Trophoblast cell (in vitro differentiated cells and primary cell): Measurements from ENCODE around the gene GBP7.

Experiments used
- DNase-seq, 2 donors: peaks; one replicate each; pipeline ENCODE4 v3.0.0-alpha.2; 2016
- H2AFZ ChIP-seq: 2 replicates; pipeline ENCODE4 v1.6.1; 2013; ENCODE audit warnings: low read length, moderate library complexity, mild to moderate bottlenecking; ENCODE audit not compliant: insufficient read depth, poor library complexity
- H2AK5ac ChIP-seq: 2 replicates; pipeline ENCODE4 v1.6.1; 2013; ENCODE audit warnings: mild to moderate bottlenecking, low read length
- H2BK120ac ChIP-seq: 2 replicates; pipeline ENCODE4 v1.6.1; 2013; ENCODE audit warnings: low read length, mild to moderate bottlenecking, moderate library complexity; ENCODE audit not compliant: insufficient read depth, poor library complexity
- H2BK12ac ChIP-seq: 2 replicates; pipeline ENCODE4 v1.6.1; 2013; ENCODE audit warnings: mild to moderate bottlenecking, low read length, moderate library complexity
- H2BK5ac ChIP-seq: 2 replicates; pipeline ENCODE4 v1.6.1; 2013; ENCODE audit warnings: low read length, low read depth, moderate library complexity, mild to moderate bottlenecking; ENCODE audit not compliant: poor library complexity
- H3K14ac ChIP-seq: 2 replicates; pipeline ENCODE4 v1.6.1; 2013; ENCODE audit warnings: mild to moderate bottlenecking, low read length
- H3K18ac ChIP-seq: 2 replicates; pipeline ENCODE4 v1.6.1; 2013; ENCODE audit warnings: mild to moderate bottlenecking, low read length
- H3K23ac ChIP-seq: 2 replicates; pipeline ENCODE4 v1.6.1; 2013; ENCODE audit warnings: low read length
- H3K27ac ChIP-seq: 2 replicates; pipeline ENCODE4 v1.5.1; 2013; ENCODE audit warnings: low read depth, mild to moderate bottlenecking, inconsistent platforms, low read length, moderate library complexity
- H3K27me3 ChIP-seq: 2 replicates; pipeline ENCODE4 v1.6.1; 2013; ENCODE audit warnings: inconsistent platforms, mild to moderate bottlenecking, low read length, moderate library complexity; ENCODE audit not compliant: insufficient read depth
- H3K36me3 ChIP-seq, 2 experiments: 1 replicate in 1 of 2; 2 replicates in 1 of 2; pipeline ENCODE4 v1.6.1; 2013; ENCODE audit warnings: low read length in 2 of 2, mild to moderate bottlenecking in 2 of 2, moderate library complexity in 1 of 2; ENCODE audit not compliant: insufficient read depth in 2 of 2, control insufficient read depth in 1 of 2
- H3K4ac ChIP-seq: 2 replicates; pipeline ENCODE4 v1.6.1; 2013; ENCODE audit warnings: low read depth, mild to moderate bottlenecking, low read length, moderate library complexity
- H3K4me1 ChIP-seq, 2 experiments: 1 replicate in 1 of 2; 2 replicates in 1 of 2; pipeline ENCODE4 v1.6.1; 2013; ENCODE audit warnings: low read length in 2 of 2, mild to moderate bottlenecking in 2 of 2, moderate library complexity in 1 of 2; ENCODE audit not compliant: insufficient read depth in 2 of 2, control insufficient read depth in 1 of 2
- H3K4me2 ChIP-seq: 2 replicates; pipeline ENCODE4 v1.6.1; 2013; ENCODE audit warnings: inconsistent platforms, mild to moderate bottlenecking, low read length, moderate library complexity
- H3K4me3 ChIP-seq: 2 replicates; pipeline ENCODE4 v1.5.1; 2013; ENCODE audit warnings: mild to moderate bottlenecking, low read depth, low read length, inconsistent platforms
- H3K79me1 ChIP-seq: one replicate; pipeline ENCODE4 v1.6.1; 2013; ENCODE audit warnings: low read length
- H3K79me2 ChIP-seq: 2 replicates; pipeline ENCODE4 v1.6.1; 2013; ENCODE audit warnings: low read length, mild to moderate bottlenecking; ENCODE audit not compliant: control insufficient read depth, insufficient read depth, poor library complexity
- H3K9ac ChIP-seq: 2 replicates; pipeline ENCODE4 v1.6.1; 2013; ENCODE audit warnings: mild to moderate bottlenecking, low read length
- H3K9me3 ChIP-seq: 2 replicates; pipeline ENCODE4 v1.6.1; 2013; ENCODE audit warnings: low read depth, mild to moderate bottlenecking, control low read depth, inconsistent platforms, low read length; ENCODE audit not compliant: insufficient read depth
- H4K12ac ChIP-seq: 2 replicates; pipeline ENCODE4 v1.6.1; 2013; ENCODE audit warnings: low read depth, mild to moderate bottlenecking, low read length, moderate library complexity
- H4K8ac ChIP-seq: 2 replicates; pipeline ENCODE4 v1.6.1; 2013; ENCODE audit warnings: low read depth, mild to moderate bottlenecking, low read length, moderate library complexity
- H4K91ac ChIP-seq: one replicate; pipeline ENCODE4 v1.6.1; 2013; ENCODE audit warnings: low read depth, mild to moderate bottlenecking, low read length, moderate library complexity
- WGBS: extraction: QIAGEN DNeasy Blood & Tissue Kit; methylation state at CpG from one replicate; pipeline ENCODE4 v1.1.7; 2013; ENCODE audit warnings: missing lambda C conversion rate; ENCODE audit not compliant: insufficient read length, insufficient coverage; ENCODE audit errors: extremely low coverage; 5-methylcytosine and 5-hydroxymethylcytosine counted together

Gene GBP7

GRCh38 chr1:89149229-89149628 lies 26.6 kb downstream of the GBP7 start:
- Histone ChIP-seq H4K91ac (no peak overlapping the region), H2AK5ac (no peak overlapping the region), H2AFZ (no peak overlapping the region), H4K8ac (no peak overlapping the region), H3K27me3 (no peaks in the 10 kb centered on the region), H2BK120ac (no peak overlapping the region), H3K4me3 (no peak overlapping the region), H3K9me3 (no peaks in the 10 kb centered on the region), H3K27ac (no peak overlapping the region), H4K12ac (no peak overlapping the region), H3K4me1 (no peaks in the 10 kb centered on the region), H3K4ac (no peak overlapping the region), H3K36me3 (no peaks in the 10 kb centered on the region), H3K23ac (no peak overlapping the region), H3K4me2 (no peak overlapping the region), H2BK5ac (no peak overlapping the region), H3K9ac (no peak overlapping the region), H3K79me1 (no peaks in the 10 kb centered on the region), H3K14ac (no peak overlapping the region), H2BK12ac (no peak overlapping the region), H3K79me2 (no peaks in the 10 kb centered on the region), H3K18ac (no peak overlapping the region)
- WGBS: no CpG with 5 or more reads among the region's 3 CpGs
- DNase-seq: peak; percentile 10 to 25

GRCh38 chr1:89147678-89148658 lies 27.8 kb downstream of the GBP7 start:
- DNase-seq: no peak
- Histone ChIP-seq H2BK120ac (no peak overlapping the region), H3K4me3 (no peak overlapping the region), H4K12ac (no peak overlapping the region), H3K79me1 (no peaks in the 10 kb centered on the region), H3K14ac (no peak overlapping the region), H2BK12ac (no peak overlapping the region), H4K91ac (no peak overlapping the region), H3K9me3 (no peaks in the 10 kb centered on the region), H3K18ac (no peak overlapping the region), H2BK5ac (no peak overlapping the region), H3K4me1 (no peaks in the 10 kb centered on the region), H2AFZ (no peak overlapping the region), H3K23ac (no peak overlapping the region), H3K4me2 (no peak overlapping the region), H3K27me3 (no peaks in the 10 kb centered on the region), H3K79me2 (no peaks in the 10 kb centered on the region), H3K27ac (no peak overlapping the region), H3K9ac (no peak overlapping the region), H4K8ac (no peak overlapping the region), H3K4ac (no peak overlapping the region), H3K36me3 (no peaks in the 10 kb centered on the region), H2AK5ac (no peak overlapping the region)
- WGBS: no CpG with 5 or more reads among the region's 3 CpGs

- H3K14ac ChIP-seq: no peak overlapping the region
- no peak overlapping the region for H2AK5ac ChIP-seq
- DNase-seq: no peak
- no peaks in the 10 kb centered on the region for H3K27me3 ChIP-seq
- WGBS: no CpG with 5 or more reads among the region's 3 CpGs
- H3K4me2 ChIP-seq: no peak overlapping the region
- H4K91ac ChIP-seq: no peak overlapping the region
- no peak overlapping the region for H2AFZ ChIP-seq
- H3K9ac ChIP-seq: no peak overlapping the region
- no peaks in the 10 kb centered on the region for H3K79me1 ChIP-seq
- H3K79me2 ChIP-seq: no peaks in the 10 kb centered on the region
- H3K4ac ChIP-seq: no peak overlapping the region
- H3K4me1 ChIP-seq: no peaks in the 10 kb centered on the region
- H3K36me3 ChIP-seq: no peaks in the 10 kb centered on the region
- H2BK5ac ChIP-seq: no peak overlapping the region
- no peak overlapping the region for H3K4me3 ChIP-seq
- H3K23ac ChIP-seq: no peak overlapping the region
- no peak overlapping the region for H4K8ac ChIP-seq
- H3K9me3 ChIP-seq: no peaks in the 10 kb centered on the region
- no peak overlapping the region for H2BK12ac ChIP-seq
- no peak overlapping the region for H4K12ac ChIP-seq
- H3K18ac ChIP-seq: no peak overlapping the region
- no peak overlapping the region for H2BK120ac ChIP-seq
- no peak overlapping the region for H3K27ac ChIP-seq
Measured at GRCh38 chr1:89146721-89147120, 29.1 kb downstream of the GBP7 start.

- no CpG with 5 or more reads among the region's 2 CpGs for WGBS
Measured at GRCh38 chr1:89143484-89143883, 32.3 kb downstream of the GBP7 start.

More at GRCh38 chr1:89143484-89143883, 32.3 kb downstream of the GBP7 start:
- Histone ChIP-seq H3K36me3 (no peaks in the 10 kb centered on the region), H3K9me3 (no peaks in the 10 kb centered on the region), H3K9ac (no peak overlapping the region), H2BK12ac (no peak overlapping the region), H4K8ac (no peak overlapping the region), H2BK5ac (no peak overlapping the region), H3K4me3 (no peak overlapping the region), H3K79me1 (no peaks in the 10 kb centered on the region), H3K4me1 (no peaks in the 10 kb centered on the region), H4K12ac (no peak overlapping the region), H3K4ac (no peak overlapping the region), H3K79me2 (no peaks in the 10 kb centered on the region), H3K4me2 (no peak overlapping the region), H3K27ac (no peak overlapping the region), H2AK5ac (no peak overlapping the region), H4K91ac (no peak overlapping the region), H2AFZ (no peak overlapping the region), H3K18ac (no peak overlapping the region), H2BK120ac (no peak overlapping the region), H3K23ac (no peak overlapping the region), H3K14ac (no peak overlapping the region), H3K27me3 (no peaks in the 10 kb centered on the region)
- no peak for DNase-seq
